COLO829 (cell line): Measurements from ENCODE around the gene HORMAD2.
A peak's percentile ranks its signal among the peaks of the same experiment; 100 is the strongest.

ENCODE experiments used
- DNase-seq: peaks from one replicate; pipeline ENCODE4 v3.0.0; 2012; ENCODE audit warnings: low spot score

The HORMAD2 gene

GRCh38 chr22:30105483-30105882, 25.2 kb downstream of the HORMAD2 start:
- no peak for DNase-seq

- DNase-seq = no peak
Measured at GRCh38 chr22:30113494-30113893, 33.2 kb downstream of the HORMAD2 start.

- no peak for DNase-seq
Measured at GRCh38 chr22:30114361-30114760, 34.1 kb downstream of the HORMAD2 start.

GRCh38 chr22:30115705-30116104, 35.4 kb downstream of the HORMAD2 start:
- no peak for DNase-seq

GRCh38 chr22:30116362-30117117, 36.3 kb downstream of the HORMAD2 start:
- DNase-seq = no peak

- DNase-seq = no peak
Measured at GRCh38 chr22:30117256-30117655, 37.0 kb downstream of the HORMAD2 start.

- no peak for DNase-seq
Measured at GRCh38 chr22:30118291-30118690, 38.0 kb downstream of the HORMAD2 start.

GRCh38 chr22:30121960-30122359, 41.7 kb downstream of the HORMAD2 start:
- no peak for DNase-seq

- no peak for DNase-seq
Measured at GRCh38 chr22:30123463-30123862, 43.2 kb downstream of the HORMAD2 start.

GRCh38 chr22:30127749-30128166, 47.5 kb downstream of the HORMAD2 start:
- DNase-seq = no peak

GRCh38 chr22:30128511-30128910, 48.2 kb downstream of the HORMAD2 start:
- DNase-seq = no peak

GRCh38 chr22:30129636-30130035, 49.4 kb downstream of the HORMAD2 start:
- DNase-seq = no peak

- DNase-seq = no peak
Measured at GRCh38 chr22:30132290-30132996, 52.2 kb downstream of the HORMAD2 start.

GRCh38 chr22:30140414-30140813, 60.1 kb downstream of the HORMAD2 start:
- no peak for DNase-seq

GRCh38 chr22:30143265-30143664, 63.0 kb downstream of the HORMAD2 start:
- DNase-seq = no peak

GRCh38 chr22:30144391-30144790, 64.1 kb downstream of the HORMAD2 start:
- DNase-seq = no peak

GRCh38 chr22:30150212-30150611, 69.9 kb downstream of the HORMAD2 start:
- DNase-seq = no peak

- DNase-seq = no peak
Measured at GRCh38 chr22:30158277-30158676, 78.0 kb downstream of the HORMAD2 start.

GRCh38 chr22:30158744-30159500, 78.7 kb downstream of the HORMAD2 start:
- no peak for DNase-seq

GRCh38 chr22:30159561-30160353, 79.5 kb downstream of the HORMAD2 start:
- DNase-seq = peak; percentile 56

- no peak for DNase-seq
Measured at GRCh38 chr22:30161051-30161469, 80.8 kb downstream of the HORMAD2 start.

- DNase-seq = no peak
Measured at GRCh38 chr22:30167296-30167695, 87.0 kb downstream of the HORMAD2 start.
